ENCODE measurements around the gene BCAP29. TPM values are rescaled to one million over a fixed set of nuclear protein-coding genes. Genes with fewer than 3 reads are reported as not detected.

BCAP29 gene
- total and polyA plus RNA-seq, 2 of the 4 experiments (the other 2 are of a cell fraction) = 33.0 to 35.1 TPM

DNA sequence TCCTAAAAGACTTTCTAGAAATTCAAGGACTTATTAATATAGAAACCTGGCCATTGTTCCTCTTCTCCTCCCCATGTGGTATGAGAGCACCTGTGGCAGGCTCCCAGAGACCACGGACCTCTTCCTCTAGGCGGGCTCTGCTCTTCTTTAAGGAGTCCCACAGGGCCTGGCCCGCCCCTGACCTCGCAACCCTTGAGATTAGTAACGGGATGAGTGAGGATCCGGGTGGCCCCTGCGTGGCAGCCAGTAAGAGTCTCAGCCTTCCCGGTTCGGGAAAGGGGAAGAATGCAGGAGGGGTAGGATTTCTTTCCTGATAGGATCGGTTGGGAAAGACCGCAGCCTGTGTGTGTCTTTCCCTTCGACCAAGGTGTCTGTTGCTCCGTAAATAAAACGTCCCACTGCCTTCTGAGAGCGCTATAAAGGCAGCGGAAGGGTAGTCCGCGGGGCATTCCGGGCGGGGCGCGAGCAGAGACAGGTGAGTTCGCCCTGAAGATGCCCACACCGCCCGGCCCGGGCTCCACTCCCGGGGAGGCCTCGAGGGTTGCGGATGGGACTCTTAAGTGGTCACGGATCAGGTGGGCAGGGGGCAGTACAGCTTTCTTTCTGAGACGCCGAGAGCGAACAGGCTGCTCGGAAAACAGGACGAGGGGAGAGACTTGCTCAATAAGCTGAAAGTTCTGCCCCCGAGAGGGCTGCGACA lies 80.5 kb downstream of the BCAP29 start, which contains the start of gene SLC26A4:
Gene SLC26A4 (plus strand): TSS at position 448 of the 700 bp plus-strand sequence. CDS start 814 bp downstream, outside the sequence.
- 2% methylated on average over 18 of the region's 37 CpGs; no CpG with 5 or more reads in 1 of the 2 experiments for WGBS, 2 experiments (ENCODE audit: extremely low coverage in 2 of 2, insufficient read length in 1 of 2)
- ATAC-seq (ENCODE audit: low read depth) = no peak
- TF ChIP-seq CTCF (conservative IDR thresholded peaks at IDR 0.05; ENCODE audit: low read depth, low read length) (no peak), MAZ (IDR thresholded peaks at IDR 0.05; ENCODE audit: borderline replicate concordance, low read depth, low read length) (no peak), RAD21 (IDR thresholded peaks at IDR 0.05; ENCODE audit: low read length) (no peak), BHLHE40 (IDR thresholded peaks at IDR 0.05; ENCODE audit: low read depth, low read length) (no peak), SMC3 (IDR thresholded peaks at IDR 0.05; ENCODE audit: low read depth, low read length) (no peak)
- TF ChIP-seq, protein P1, sequence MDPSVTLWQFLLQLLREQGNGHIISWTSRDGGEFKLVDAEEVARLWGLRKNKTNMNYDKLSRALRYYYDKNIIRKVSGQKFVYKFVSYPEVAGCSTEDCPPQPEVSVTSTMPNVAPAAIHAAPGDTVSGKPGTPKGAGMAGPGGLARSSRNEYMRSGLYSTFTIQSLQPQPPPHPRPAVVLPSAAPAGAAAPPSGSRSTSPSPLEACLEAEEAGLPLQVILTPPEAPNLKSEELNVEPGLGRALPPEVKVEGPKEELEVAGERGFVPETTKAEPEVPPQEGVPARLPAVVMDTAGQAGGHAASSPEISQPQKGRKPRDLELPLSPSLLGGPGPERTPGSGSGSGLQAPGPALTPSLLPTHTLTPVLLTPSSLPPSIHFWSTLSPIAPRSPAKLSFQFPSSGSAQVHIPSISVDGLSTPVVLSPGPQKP (IDR thresholded peaks at IDR 0.05; ENCODE audit: borderline replicate concordance, low read depth, low read length) = no peak
- Histone ChIP-seq H3K4me1 (ENCODE audit: control insufficient read depth, insufficient read depth, low read length) (peaks cover 5% of the 10 kb centered on the region), H3K4me3 (ENCODE audit: insufficient read depth, low read depth, low read length) (peak within 1 kb of the TSS; percentile 79), H2AFZ (replicated peaks; ENCODE audit: low read length, poor library complexity) (peak within 1 kb of the TSS; percentile 89), H2AK9ac (replicated peaks; ENCODE audit: low read depth, low read length, poor library complexity) (peak within 1 kb of the TSS; percentile 5), H2BK120ac (ENCODE audit: low read depth, low read length) (no peak within 1 kb of the TSS), H2BK5ac (ENCODE audit: low read depth, low read length, poor library complexity, severe bottlenecking) (no peak within 1 kb of the TSS), H3K9me1 (ENCODE audit: insufficient read depth, low read length) (no peaks in the 10 kb centered on the region), H4K8ac (ENCODE audit: low read depth in 2 of 2, low read length in 2 of 2) (no peak within 1 kb of the TSS), H2BK20ac (ENCODE audit: low read depth, low read length) (no peak within 1 kb of the TSS), H4K5ac (ENCODE audit: low read depth, low read length) (no peak within 1 kb of the TSS), H2AK5ac (ENCODE audit: low read depth, low read length) (0 out of 2 replicates have a peak within 1 kb of the TSS, but pooled peaks have one; percentile 8), H3K9ac (ENCODE audit: low read depth, low read length) (no peak within 1 kb of the TSS), H3K4ac (ENCODE audit: low read depth, low read length) (no peak within 1 kb of the TSS), H3K18ac (ENCODE audit: low read depth, low read length) (no peak within 1 kb of the TSS), H4K91ac (ENCODE audit: insufficient read depth, low read depth, low read length) (no peak within 1 kb of the TSS), H3K9me3 (ENCODE audit: control insufficient read depth, insufficient read depth, low read length) (no peaks in the 10 kb centered on the region), H3K56ac (ENCODE audit: extremely low read depth, insufficient read depth, low read length) (no peak within 1 kb of the TSS), H3K4me2 (ENCODE audit: low read depth, low read length) (peak within 1 kb of the TSS; percentile 99), H3K23ac (ENCODE audit: low read depth, low read length) (no peak within 1 kb of the TSS; the same call in 1 of the 2 replicates), H3K27ac (ENCODE audit: insufficient read depth, low read length) (no peak within 1 kb of the TSS), H3K27me3 (ENCODE audit: control insufficient read depth, insufficient read depth, low read length) (peaks cover 25% of the 10 kb centered on the region), H3K36me3 (ENCODE audit: control insufficient read depth, insufficient read depth, low read length) (no peaks in the 10 kb centered on the region), H4K20me1 (ENCODE audit: insufficient read depth, low read length) (no peaks in the 10 kb centered on the region), H2BK15ac (ENCODE audit: low read depth, low read length) (no peak within 1 kb of the TSS), H3K79me1 (ENCODE audit: low read depth in 1 of 2, low read length in 2 of 2) (no peaks in the 10 kb centered on the region), H3K14ac (replicated peaks; ENCODE audit: low read depth, low read length) (no peak within 1 kb of the TSS)
- in situ Hi-C loops (cut with MboI; ENCODE audit: low sequenced_read_pairs) (no loop called here), dilution Hi-C loops (cut with HindIII; ENCODE audit: low sequenced_read_pairs, unreplicated experiment) (no loop called here), intact Hi-C loops (cut with micrococcal nuclease) (no loop called here)
- DNase-seq = no peak
- POLR2A ChIA-PET (ENCODE audit: unreplicated experiment) = interaction anchor here (0.5 kb wide), 1 partner anchor 146 kb away, joined by 5 read pairs; no protein-coding TSS in a partner anchor
- CTCF ChIA-PET = interaction anchor here (1.2 kb wide), 1 partner anchor 18 kb away, joined by 4 read pairs; no protein-coding TSS in a partner anchor
- BruUV-seq (replicated peaks) = no TSS peak
